B cell (primary cell): ENCODE measurements around the gene THAP2.

Source experiments
- EZH2 ChIP-seq: IDR thresholded peaks from 2 replicates; pipeline ENCODE4 v1.6.1; 2012; ENCODE audit warnings: borderline replicate concordance, low read depth, mild to moderate bottlenecking, moderate library complexity, low read length; ENCODE audit not compliant: insufficient read depth, poor library complexity, severe bottlenecking
- TF ChIP-seq, protein P1 (sequence below): fragments of 200-600 bp; IDR thresholded peaks from one replicate; pipeline ENCODE4 v1.8.0; 2022; ENCODE audit warnings: antibody characterized with exemption, mild to moderate bottlenecking

DNA sequence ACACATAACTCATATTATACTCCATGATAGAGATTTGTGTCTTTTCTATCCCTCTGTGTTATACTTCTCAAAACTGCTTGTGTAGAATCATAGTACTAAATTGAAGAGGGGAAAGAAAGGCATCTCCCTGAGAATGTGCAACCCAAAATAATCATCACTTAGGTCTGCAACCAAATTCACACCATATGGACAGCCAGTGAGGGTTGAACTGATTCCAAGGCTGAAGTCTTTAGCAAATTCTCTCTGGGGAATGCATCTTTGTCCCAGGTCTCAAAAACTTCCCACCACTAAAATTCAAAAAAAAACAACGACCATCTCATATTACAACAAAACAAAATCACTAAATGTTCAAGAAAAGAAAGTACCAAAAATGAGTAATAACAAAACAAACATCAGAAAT lies 11.4 kb upstream of the THAP2 start:
- TF ChIP-seq, protein P1, sequence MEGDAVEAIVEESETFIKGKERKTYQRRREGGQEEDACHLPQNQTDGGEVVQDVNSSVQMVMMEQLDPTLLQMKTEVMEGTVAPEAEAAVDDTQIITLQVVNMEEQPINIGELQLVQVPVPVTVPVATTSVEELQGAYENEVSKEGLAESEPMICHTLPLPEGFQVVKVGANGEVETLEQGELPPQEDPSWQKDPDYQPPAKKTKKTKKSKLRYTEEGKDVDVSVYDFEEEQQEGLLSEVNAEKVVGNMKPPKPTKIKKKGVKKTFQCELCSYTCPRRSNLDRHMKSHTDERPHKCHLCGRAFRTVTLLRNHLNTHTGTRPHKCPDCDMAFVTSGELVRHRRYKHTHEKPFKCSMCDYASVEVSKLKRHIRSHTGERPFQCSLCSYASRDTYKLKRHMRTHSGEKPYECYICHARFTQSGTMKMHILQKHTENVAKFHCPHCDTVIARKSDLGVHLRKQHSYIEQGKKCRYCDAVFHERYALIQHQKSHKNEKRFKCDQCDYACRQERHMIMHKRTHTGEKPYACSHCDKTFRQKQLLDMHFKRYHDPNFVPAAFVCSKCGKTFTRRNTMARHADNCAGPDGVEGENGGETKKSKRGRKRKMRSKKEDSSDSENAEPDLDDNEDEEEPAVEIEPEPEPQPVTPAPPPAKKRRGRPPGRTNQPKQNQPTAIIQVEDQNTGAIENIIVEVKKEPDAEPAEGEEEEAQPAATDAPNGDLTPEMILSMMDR, result no peak
- no peak for TF ChIP-seq EZH2
